HG02852 (cell line): ENCODE results near the gene MYO10.

ENCODE experiments used
- ATAC-seq: cut with Tn5 transposase; IDR thresholded peaks from one replicate; pipeline ENCODE4 v1.9.1; 2021; ENCODE audit warnings: mild to moderate bottlenecking, moderate library complexity; ENCODE audit not compliant: unreplicated experiment

MYO10 gene

DNA sequence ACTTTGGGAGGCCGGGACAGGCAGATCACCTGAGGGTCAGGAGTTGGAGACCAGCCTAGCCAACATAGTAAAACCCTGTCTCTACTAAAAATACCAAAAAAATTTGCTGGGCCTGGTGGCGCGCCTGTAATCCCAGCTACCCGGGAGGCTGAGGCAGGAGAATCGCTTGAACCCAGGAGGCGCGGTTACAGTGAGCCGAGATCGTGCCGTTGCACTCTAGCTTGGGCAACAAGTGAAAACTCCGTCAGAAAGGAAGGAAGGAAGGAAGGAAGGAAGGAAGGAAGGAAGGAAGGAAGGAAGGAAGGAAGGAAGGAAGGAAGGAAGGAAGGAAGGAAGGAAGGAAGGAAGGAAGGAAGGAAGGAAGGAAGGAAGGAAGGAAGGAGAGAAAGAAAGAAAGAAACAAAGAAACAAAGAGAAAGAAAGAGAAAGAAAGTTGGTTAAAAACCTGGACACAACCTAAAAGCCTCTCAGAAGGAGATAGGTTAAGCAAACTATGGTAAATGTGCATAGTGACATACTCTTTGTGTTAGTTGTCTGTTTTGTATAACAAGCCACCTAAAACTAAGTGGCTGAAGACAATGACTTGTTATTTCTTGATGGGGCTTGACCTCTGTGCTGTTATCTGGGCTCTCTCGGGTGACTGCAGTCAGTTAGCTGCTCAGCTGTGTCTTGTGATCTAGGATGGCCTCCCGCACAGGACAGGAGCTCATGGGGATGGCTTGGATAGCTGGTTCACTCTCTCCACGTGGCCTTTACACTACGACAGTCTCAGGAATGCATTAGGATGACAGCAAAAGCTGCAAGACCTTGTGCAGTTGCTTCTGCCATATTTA, 8.0 kb upstream of the MYO10 start:
- no peak for ATAC-seq

DNA sequence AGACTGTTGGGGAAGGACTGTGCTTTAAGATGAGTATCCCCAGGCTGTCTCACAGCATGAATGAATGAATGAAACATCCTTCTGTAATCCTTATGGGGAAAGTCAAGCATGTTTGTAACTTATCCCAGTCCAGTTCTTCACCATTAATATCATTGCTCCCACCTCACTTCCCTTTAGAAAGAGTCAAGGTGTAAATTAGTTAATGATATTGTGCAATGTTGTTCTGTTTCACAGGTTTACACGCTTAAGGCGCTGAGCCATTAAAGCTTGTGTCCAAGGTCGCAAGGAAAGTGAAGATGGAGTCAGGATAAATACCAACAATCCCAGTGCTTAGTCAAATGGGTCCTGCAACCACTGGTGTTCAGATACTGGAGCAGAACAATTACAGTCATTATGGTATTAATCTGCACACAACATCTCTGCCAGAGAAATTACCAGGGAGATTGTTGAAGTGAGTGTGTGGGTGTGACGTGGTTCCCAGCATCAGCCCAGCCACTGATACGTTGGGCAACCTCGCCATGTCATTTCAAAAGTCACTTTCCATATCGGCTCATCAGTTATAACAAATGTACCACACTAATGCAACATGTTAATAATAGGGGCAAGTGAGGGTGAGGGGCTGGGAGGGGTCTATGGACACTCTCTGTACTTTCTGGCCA, 1.5 kb upstream of the MYO10 start:
- ATAC-seq, result no peak

DNA sequence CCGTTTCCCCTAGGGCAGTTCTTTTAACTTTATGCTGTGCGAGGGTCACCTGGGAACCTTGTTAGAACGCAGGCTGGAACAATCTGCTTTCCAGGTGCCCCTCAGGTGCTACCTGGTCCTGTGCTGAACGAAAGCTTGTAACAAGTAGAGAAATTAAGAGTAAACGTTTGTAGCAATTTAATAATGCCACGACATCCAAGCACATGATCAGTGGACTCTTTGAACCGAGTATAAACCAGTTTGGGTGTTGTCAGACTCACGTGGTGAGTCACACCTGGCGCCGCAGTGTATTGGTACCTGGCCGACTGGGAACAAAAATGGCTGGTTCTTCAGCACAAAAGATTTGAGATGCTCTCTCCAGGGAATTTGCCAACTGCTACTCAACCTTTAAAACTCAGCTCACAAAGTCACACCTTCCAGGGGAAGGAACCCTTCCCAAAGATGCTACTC, 926 bp upstream of the MYO10 start:
- ATAC-seq, result no peak

DNA sequence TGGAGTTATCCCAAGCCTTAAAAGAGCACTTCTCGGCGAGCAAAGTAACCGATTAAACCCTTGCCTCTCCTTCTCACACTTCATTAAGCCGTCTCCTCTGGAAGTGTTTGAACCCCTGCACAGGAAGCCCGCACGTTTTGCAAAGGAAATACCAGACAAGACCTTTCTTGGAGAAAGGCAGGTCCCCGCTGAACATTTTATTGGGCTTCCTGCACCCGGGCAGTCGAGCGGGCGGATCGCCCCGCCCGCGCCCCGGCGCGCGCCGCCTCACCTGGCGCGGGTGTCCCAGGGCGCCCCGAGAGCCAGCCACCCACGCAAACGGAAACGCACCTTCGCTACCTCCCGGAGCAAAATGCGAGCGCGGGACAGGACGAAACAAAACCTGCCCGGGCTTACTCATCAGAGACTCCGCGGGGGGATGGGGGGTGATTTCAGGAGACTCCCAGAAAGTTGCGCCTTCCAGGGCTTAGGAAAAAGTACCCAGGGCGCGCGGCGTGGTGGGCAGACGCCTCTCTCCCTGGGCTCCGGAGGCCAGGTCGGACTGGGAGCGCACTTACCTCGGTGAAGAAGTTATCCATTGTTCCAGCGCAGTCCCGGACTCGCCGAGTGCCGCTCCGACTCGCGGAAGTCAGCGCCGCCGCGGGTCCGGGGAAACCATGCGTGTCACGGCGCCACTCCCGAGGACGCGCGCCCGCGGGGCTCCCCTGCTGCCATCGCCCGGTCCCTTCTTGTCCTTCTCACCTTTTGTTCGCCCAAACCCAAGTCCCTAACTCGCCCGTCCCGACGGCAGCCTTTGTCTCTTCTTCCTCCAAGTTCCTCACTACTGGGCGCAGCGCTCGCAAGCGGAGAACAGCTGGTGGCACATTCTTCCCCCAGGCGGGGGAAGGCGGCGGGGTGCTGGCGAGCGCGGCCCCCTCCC, 598 bp downstream of the MYO10 start:
- peak; percentile 49 for ATAC-seq

DNA sequence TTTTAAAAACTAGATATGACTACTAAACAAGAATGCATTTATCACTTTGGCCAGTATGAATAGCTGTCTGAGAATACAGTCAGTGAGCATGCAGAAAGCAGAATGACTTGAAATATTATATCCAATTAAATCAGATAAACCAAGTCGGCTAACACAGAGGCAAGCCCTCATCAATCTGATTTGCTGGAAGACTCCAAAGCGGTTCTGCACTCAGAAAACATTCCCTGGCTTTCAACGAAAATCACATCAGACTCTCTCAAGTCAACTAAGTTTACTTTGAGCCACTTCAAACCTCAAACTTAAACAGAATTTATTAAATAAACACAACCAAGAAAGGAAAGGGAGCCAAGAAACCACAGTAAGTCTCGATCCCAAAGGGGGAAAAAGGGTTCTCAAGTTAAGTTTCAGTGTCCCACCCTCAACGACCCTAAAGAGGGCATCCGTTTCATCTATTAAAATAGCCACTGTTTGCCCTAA, 1.4 kb downstream of the MYO10 start:
- no peak for ATAC-seq

DNA sequence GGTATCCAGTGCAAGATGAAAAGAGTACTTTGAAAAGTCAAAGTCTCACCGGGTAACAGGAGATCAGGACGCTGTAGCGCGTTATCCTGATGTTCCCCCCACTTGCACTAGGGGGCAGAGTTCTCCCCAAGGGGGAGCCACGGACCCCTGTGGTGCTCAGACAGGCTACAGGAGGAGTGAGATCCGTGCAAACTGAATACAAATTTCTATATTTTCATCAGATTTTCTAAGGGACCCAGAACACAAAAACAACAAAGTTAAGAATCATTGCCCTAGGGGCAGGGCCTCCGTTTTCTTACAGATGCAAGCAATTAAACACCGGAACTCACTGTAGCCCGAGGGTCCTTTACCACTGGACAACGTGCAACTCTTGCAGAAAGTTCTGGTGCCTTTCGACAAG, 2.0 kb downstream of the MYO10 start:
- ATAC-seq, result peak; percentile 48

DNA sequence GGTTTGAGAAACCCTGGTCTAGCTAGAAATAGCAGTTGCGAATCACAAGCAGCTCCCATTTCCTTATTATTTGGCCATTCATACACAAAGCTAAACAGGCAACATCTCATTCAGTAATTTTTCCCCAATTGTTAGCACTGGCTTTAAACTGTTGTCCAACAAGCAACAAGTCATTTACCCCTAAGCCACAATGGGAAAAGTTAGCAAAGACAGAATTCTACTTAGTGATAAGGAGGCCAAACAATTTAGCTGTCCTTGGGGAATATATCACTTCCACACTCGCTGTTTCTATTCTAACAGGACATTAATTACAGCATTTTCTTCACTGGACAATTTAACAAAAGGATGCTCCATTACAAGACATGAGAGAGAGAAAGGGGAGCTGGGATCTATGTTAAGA, 2.8 kb downstream of the MYO10 start:
- ATAC-seq, result no peak

DNA sequence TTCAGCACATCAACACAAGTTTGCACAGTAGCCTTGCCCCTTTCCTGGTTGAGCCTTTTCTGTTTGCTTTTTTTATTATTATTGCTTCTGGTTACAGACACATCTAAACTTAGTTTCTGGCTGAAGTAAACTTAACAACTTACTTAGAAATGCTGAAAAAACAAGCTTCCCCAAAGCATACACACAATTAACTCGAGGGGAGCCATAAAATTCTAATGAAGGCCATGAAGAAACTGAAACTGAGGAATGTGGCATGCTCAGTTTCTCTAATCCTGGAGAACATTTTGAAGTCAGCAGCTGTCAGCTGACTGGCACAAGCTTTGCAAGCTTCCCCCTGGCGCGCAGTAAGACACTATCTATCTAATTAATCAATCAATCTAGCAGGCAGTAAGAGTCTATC, 3.7 kb downstream of the MYO10 start:
- no peak for ATAC-seq

DNA sequence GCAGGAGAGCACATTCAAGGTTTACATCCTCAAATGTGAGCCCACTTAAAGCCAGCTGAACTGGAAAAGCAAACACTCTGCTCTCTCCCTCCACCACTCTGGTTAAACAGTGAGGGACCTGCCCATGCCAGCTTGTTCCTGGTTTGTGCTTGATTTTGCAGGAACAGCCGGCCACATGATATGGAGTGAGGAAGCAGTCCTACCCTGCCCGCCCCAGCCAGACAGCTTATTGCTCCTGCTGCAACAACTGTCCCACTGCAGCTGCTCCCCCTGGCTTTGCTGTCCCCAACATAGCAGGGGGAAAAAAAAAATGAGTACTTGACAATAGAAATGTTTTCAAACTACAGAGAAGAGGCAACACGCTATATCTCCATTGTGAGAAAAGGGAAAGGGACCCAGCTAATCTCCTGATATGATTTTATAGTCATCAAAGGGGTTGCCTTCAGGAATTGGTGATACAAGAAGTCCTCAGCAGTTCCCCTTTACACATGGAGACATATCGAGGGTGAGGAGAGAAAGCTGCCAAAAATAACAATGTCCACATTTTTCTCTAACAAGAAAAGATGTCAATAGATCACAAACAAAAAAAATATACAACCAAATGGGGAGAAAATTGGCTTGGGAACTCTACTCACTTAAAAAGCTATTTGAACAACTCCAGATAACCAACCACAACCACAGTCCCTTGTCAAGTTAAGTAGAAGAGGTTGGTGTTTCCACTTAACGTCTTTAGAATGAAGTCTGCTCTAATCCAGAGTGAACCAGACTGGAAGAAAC, 4.6 kb downstream of the MYO10 start:
- ATAC-seq, result no peak

DNA sequence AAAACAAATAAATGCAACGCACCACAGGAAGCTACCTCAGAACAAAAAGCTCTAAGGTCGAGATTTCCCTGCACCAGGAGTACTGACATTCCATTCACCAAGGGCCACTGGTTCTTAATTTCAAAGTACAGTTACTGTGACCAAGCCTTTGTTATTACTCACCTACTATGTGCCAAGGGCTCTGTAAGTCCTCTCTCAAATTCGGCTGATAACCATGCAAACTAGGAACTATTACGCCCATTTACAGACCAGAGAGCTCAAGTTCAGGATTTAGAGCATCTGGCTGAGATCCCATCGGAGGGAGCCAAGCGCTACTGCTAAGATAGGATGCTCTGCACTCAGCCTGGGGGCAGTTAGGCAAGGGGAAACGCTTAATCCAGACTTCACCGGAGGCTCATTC, 5.6 kb downstream of the MYO10 start:
- no peak for ATAC-seq

DNA sequence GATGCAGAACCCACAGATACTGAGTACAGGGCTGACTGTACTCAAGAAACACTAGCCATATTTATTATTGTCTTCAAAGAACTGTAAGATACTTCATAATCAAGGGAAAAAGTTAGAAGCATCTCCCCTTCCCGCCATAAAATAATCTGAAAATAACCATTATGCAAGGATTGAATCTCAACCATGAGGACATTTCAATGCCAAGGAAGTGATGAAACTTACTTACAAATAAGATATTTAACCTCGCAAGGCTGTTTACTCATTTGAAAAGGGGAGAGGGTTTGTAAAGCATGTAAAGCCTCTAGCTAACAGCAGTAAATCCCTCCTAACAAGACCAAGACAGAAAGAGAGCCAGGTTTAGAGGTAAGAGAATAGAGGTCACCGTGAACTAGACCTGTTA, 6.3 kb downstream of the MYO10 start:
- ATAC-seq, result no peak

DNA sequence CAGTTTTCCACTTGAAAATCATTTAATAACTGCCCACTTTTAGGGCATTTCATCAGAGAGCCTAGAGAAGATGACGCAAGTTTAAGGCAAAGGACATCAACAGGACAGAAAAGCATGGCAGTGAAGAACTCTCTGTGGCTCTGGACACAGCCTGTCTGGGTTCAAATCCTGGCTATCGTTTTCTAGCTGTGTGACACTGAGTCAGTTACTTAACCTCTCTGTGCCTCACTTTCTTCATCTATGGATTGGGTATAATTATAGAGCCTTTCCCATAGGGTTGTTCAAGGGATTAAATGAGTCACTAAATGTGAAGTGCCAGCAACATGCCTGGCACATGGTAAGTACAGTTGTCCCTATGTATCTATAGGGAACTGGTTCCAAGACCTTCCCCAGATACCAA, 6.7 kb downstream of the MYO10 start:
- ATAC-seq, result no peak

DNA sequence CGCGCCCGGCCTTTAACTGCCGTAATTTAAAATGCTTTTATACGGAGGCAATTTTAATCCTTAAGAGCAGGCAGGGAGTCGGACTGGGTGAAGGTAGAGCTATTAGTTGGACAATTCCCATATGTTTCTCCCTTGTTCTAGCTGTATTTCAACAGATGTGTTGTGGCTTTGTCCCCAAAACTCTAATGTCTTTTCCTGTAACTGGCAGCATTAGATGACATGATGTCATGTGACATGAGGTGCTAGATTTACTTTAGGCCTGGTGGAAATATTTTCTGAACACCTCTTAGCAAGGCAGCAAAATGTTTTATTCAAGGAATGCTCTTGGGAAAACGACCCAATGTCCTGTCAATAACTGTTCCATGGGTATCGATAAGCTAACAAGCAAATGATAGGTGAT, 8.5 kb downstream of the MYO10 start:
- no peak for ATAC-seq

DNA sequence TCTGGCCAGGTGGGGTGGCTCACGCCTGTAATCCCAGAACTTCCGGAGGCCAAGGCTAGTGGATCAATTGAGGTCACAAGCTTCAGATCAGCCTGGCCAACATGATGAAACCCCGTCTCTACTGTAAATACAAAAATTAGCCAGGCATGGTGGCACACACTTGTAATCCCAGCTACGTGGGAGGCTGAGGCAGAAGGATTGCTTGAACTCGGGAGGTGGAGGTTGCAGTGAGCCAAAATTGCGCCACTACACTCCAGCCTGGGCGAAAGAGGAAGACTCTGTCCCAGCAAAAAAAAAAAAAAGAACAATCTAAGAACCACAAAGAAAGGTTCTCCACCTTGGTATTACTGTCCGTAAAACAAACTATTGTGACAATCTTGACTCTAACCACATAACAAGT, 9.7 kb downstream of the MYO10 start:
- ATAC-seq, result no peak

DNA sequence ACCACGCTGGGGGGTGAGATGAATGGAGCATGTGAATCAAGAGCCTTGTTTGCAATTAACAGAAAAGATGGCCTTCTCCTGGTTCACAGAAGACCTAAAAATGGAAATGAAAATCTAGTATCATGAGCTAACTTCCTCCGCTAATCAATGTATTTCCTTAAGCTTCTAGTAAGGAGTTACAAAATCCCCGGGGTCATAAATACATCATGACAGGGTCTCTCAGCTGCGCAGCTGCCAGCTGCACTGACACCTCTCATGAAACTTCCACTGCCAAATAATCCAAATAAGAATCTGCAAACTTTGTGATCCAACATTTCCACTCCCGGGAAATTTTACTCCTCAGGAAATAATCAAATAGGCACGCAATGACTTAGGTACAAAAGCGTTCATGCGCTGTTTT, 11.9 kb downstream of the MYO10 start:
- ATAC-seq, result no peak

DNA sequence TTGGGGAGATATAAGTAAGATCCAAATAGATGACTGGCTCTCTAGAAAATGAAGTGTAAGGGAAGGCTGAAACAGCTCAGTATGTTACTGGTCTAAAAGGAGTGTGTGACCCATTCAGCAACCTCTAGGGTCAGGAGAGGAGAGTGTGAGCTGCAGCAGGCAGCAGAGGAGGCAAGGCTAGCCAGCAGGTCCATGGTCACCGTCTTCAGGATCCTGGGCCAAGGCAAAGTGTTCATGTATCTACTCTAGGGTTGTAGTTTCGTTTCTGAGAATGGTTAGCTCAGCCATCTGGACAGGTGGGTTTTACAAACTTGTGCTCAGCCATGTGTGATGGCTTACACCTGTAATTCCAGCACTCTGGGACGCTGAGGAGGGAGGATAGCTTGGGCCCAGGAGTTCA, 13.7 kb downstream of the MYO10 start:
- no peak for ATAC-seq

DNA sequence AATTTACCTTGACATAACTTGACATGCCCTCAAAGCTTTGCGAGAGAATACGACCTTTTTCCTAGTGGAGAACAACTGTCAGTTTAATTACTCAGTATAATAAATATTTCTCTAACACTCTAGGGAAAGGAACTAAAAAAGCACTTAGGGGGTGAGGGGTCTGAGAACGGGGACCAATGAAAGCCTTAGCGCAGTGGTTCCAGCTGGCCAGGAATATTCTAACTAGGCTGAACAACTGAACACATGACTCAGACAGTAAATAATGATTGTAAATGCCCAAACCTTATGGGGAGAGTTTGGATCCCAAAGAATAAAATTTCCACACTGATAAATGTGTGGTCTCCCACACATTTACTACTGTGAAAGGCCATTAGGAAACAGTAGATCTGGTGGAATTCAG, 14.9 kb downstream of the MYO10 start:
- no peak for ATAC-seq

DNA sequence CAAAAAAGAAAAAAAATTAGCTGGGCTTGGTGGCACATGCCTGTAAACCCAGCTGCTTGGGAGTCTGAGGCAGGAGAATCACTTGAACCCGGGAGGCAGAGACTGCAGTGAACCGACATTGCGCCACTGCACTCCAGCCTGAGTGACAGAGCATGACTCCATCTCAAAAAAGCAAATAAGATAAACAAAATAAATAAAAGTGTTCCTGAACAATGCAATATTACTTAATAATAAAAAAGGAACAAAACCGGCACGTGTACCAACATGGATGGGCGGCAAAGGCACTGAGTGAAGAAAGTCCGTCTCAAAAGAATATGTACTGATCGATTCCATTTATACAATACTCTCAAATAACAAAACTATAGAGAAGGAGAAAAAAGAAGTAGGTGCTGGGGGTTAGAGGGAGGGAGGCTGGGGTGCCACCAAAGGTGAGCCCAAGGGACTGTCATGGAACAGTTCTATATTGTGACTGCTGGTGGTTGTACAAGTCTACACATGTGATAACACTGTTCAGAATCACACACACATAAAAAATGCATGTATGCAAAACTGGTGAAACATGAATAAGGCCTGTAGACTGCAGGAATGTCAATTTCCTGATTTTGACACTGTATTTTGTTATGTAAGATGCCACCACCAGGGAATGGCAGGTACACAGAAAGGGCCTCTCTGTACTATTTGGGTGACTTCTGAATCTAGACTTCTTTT, 15.8 kb downstream of the MYO10 start:
- ATAC-seq, result no peak

DNA sequence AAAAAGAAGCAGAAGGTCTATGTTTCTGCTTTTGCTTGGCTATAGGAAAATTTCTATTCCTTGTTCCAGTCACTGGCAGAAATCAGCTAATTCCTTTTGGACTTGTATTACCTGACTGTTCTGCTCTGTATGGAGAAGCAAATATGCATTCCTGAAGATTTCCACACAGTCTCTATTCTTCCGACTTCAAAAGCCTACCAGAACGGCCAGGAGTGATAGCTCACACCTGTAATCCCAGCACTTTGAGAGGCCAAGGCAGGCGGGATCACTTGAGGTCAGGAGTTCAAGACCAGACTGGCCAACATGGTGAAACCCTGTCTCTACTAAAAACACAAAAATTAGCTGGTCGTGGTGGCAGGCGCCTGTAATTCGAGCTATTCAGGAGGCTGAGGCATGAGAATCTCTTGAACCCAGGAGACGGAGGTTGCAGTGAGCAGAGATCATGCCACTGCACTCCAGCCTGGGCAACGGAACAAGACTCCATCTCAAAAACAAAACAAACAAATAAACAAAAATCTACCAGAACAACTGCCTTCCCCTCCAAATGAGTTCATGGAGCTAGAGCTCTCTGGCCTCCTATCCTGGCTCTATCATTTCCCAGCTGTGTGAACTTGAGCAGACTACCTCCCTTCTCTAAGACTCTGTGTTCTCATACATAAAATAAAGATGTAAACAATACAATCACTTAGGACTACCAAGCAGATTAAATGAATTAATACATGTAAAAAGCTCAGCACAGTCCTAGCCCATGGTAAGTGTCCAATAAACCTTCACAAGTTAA, 17.0 kb downstream of the MYO10 start:
- ATAC-seq, result no peak
